ENCODE results near the gene FOXL3. TPM values are rescaled to one million over a fixed set of nuclear protein-coding genes. Genes with fewer than 3 reads are reported as not detected.

Gene FOXL3
- total and polyA plus RNA-seq, 8 donors: not detected

DNA sequence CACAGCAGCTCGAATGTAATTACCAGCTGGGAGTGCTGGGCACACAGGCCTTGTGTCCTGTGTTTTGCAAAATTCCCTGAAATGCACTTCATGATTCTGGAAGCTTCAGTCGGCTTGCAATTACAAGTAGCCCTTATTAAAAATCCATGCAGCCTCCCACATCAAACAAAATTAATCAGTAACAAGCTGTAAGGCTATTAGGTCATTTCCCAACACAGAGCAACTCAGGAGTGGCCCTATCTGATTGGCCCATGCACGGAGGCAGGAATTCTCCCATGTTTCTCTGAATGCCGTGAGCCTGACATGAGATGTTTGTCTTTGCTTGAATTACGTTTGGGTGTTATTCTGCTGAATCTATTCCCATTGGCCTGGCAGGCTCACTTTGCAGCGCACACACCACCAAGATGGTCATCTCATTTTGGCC lies 36.9 kb downstream of the FOXL3 start:
- TF ChIP-seq EP300 (IDR thresholded peaks at IDR 0.05) (no peak), POLR2A (IDR thresholded peaks at IDR 0.05) (no peak), POLR2AphosphoS5 (IDR thresholded peaks at IDR 0.05) (peak in 2 of 3 donors; percentile 63 to 76), CTCF (IDR thresholded peaks at IDR 0.05) (no peak)
- H3K27me3 ChIP-seq: peaks cover 0 to 27% (median 0%) of the 10 kb centered on the region in 3 donors
- no peaks in the 10 kb centered on the region for H3K36me3 ChIP-seq
- H3K4me3 ChIP-seq: no peak overlapping the region
- peak overlapping the region; percentile 67 to 78 (median 71) for H3K27ac ChIP-seq
- DNase-seq: peak; percentile 78 to 88
- peaks cover 0 to 5% (median 4%) of the 10 kb centered on the region in 4 donors for H3K9me3 ChIP-seq
- 25 to 64% (median 38%) methylated on average over 6 of the region's 6 CpGs for WGBS, 5 donors
- intact Hi-C loops (cut with DNase I; ENCODE audit: low total_unique reads): loop anchor here (10.0 kb wide), 1 partner anchor 448 kb away; no protein-coding TSS in a partner anchor
- H3K4me1 ChIP-seq: peaks cover 25 to 53% (median 37%) of the 10 kb centered on the region in 4 donors

- H3K4me1 ChIP-seq: peaks cover 25 to 53% (median 37%) of the 10 kb centered on the region in 4 donors
- intact Hi-C loops (cut with DNase I; ENCODE audit: low total_unique reads): loop anchor here (10.0 kb wide), 1 partner anchor 447 kb away; no protein-coding TSS in a partner anchor
These were observed 37.4 kb downstream of the FOXL3 start for GRCh38 chr7:327233-327931.

GRCh38 chr7:327991-328702 lies 38.2 kb downstream of the FOXL3 start:
- H3K36me3 ChIP-seq: no peaks in the 10 kb centered on the region
- peak overlapping the region in 3 of 5 donors; percentile 71 to 78 (median 72) for H3K27ac ChIP-seq
- no peak overlapping the region for H3K4me3 ChIP-seq
- no peak for DNase-seq
- peaks cover 0 to 40% (median 9%) of the 10 kb centered on the region in 3 donors for H3K27me3 ChIP-seq
- H3K9me3 ChIP-seq: peaks cover 0 to 5% (median 4%) of the 10 kb centered on the region in 4 donors
- no peak for TF ChIP-seq EP300 (IDR thresholded peaks at IDR 0.05)
- no peak for TF ChIP-seq CTCF (IDR thresholded peaks at IDR 0.05)
- TF ChIP-seq POLR2A (IDR thresholded peaks at IDR 0.05): no peak
- TF ChIP-seq POLR2AphosphoS5 (IDR thresholded peaks at IDR 0.05): no peak
- intact Hi-C loops (cut with DNase I; ENCODE audit: low total_unique reads): loop anchor here (10.0 kb wide), 1 partner anchor 447 kb away; no protein-coding TSS in a partner anchor
- 87 to 90% (median 89%) methylated on average over 22 of the region's 22 CpGs for WGBS, 5 donors
- peaks cover 29 to 54% (median 41%) of the 10 kb centered on the region in 4 donors for H3K4me1 ChIP-seq

More at GRCh38 chr7:327233-327931, 37.4 kb downstream of the FOXL3 start:
- Histone ChIP-seq H3K27ac (peak overlapping the region; percentile 67 to 78 (median 71)), H3K9me3 (peaks cover 0 to 5% (median 4%) of the 10 kb centered on the region in 4 donors), H3K27me3 (peaks cover 0 to 32% (median 5%) of the 10 kb centered on the region in 3 donors), H3K4me3 (no peak overlapping the region), H3K36me3 (no peaks in the 10 kb centered on the region)
- 70 to 83% (median 78%) methylated on average over 22 to 29 of the region's 29 CpGs for WGBS, 5 donors
- TF ChIP-seq POLR2A (IDR thresholded peaks at IDR 0.05) (no peak), POLR2AphosphoS5 (IDR thresholded peaks at IDR 0.05) (no peak), CTCF (IDR thresholded peaks at IDR 0.05) (no peak), EP300 (IDR thresholded peaks at IDR 0.05) (no peak)
- DNase-seq: no peak

DNA sequence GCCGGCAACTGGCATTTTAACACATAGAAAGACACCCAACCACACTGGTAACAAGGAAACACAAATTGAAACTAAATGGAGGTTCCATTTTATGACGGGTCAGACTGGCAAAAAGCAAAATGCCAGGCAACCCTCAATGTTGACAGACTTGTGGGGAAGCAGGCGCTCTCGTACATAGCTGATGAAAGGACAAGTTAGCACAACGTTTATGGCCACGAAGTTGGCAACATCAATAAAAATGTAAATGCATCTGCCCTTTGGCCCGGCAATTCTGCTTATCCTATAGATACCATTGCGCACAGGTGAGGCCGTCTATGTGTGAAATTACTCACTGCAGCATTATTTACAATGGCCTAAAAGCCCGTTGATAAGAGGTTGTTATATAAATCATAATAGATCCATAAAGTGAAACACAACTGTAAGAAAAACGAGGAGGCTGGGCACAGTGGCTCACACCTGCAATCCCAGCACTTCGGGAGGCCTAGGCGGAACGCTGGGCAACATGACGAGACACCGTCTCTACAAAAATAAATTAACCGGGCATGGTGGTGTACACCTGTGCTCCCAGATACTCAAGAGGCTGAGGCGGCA lies 39.8 kb downstream of the FOXL3 start:
- intact Hi-C loops (cut with DNase I; ENCODE audit: low total_unique reads): loop anchor here (10.0 kb wide), 2 partner anchors 185 to 445 kb away; partner anchors contain the start of gene PDGFA
- peak; percentile 68 to 77 for DNase-seq
- TF ChIP-seq CTCF (IDR thresholded peaks at IDR 0.05) (no peak), POLR2A (IDR thresholded peaks at IDR 0.05) (no peak), EP300 (IDR thresholded peaks at IDR 0.05) (no peak), POLR2AphosphoS5 (IDR thresholded peaks at IDR 0.05) (peak in 2 of 3 donors; percentile 49 to 82)
- Histone ChIP-seq H3K4me1 (peaks cover 36 to 60% (median 47%) of the 10 kb centered on the region in 4 donors), H3K4me3 (no peak overlapping the region), H3K36me3 (no peaks in the 10 kb centered on the region), H3K9me3 (peaks cover 0 to 5% (median 4%) of the 10 kb centered on the region in 4 donors), H3K27me3 (peaks cover 0 to 40% (median 9%) of the 10 kb centered on the region in 3 donors), H3K27ac (peak overlapping the region; percentile 61 to 85 (median 67))
- WGBS, 5 donors: 31 to 54% (median 48%) methylated on average over 18 of the region's 18 CpGs
